ENCODE data around the gene TXNL4A.

TXNL4A gene

GRCh38 chr18:79942786-79943607, 45.4 kb downstream of the TXNL4A start:
- no peak for TF ChIP-seq CTCF (IDR thresholded peaks at IDR 0.05; ENCODE audit: low read depth, low read length, missing control alignments)
- DNase-seq (ENCODE audit: extremely low read depth, low read depth), result no peak

GRCh38 chr18:79942211-79942610, 46.2 kb downstream of the TXNL4A start:
- no peak for TF ChIP-seq CTCF (IDR thresholded peaks at IDR 0.05; ENCODE audit: low read depth, low read length, missing control alignments)
- no peak overlapping the region for H3K4me3 ChIP-seq (replicated peaks; ENCODE audit: low read depth, low read length)
- DNase-seq (ENCODE audit: extremely low read depth, low read depth), result no peak

More at GRCh38 chr18:79942786-79943607, 45.4 kb downstream of the TXNL4A start:
- H3K4me3 ChIP-seq (replicated peaks; ENCODE audit: low read depth, low read length), result no peak overlapping the region

- DNase-seq (ENCODE audit: extremely low read depth, low read depth), result no peak
- no peak overlapping the region for H3K4me3 ChIP-seq (replicated peaks; ENCODE audit: low read depth, low read length)
- no peak for TF ChIP-seq CTCF (IDR thresholded peaks at IDR 0.05; ENCODE audit: low read depth, low read length, missing control alignments)
Measured at GRCh38 chr18:79941473-79942119, 46.8 kb downstream of the TXNL4A start.

- no peak for TF ChIP-seq CTCF (IDR thresholded peaks at IDR 0.05; ENCODE audit: low read depth, low read length, missing control alignments)
Measured at GRCh38 chr18:79940814-79941472, 47.4 kb downstream of the TXNL4A start.

GRCh38 chr18:79940126-79940813, 48.1 kb downstream of the TXNL4A start:
- DNase-seq (ENCODE audit: extremely low read depth, low read depth), result no peak
- no peak for TF ChIP-seq CTCF (IDR thresholded peaks at IDR 0.05; ENCODE audit: low read depth, low read length, missing control alignments)
- no peak overlapping the region for H3K4me3 ChIP-seq (replicated peaks; ENCODE audit: low read depth, low read length)

More at GRCh38 chr18:79940814-79941472, 47.4 kb downstream of the TXNL4A start:
- DNase-seq (ENCODE audit: extremely low read depth, low read depth), result no peak
- no peak overlapping the region for H3K4me3 ChIP-seq (replicated peaks; ENCODE audit: low read depth, low read length)

GRCh38 chr18:79939096-79939495, 49.3 kb downstream of the TXNL4A start:
- DNase-seq (ENCODE audit: extremely low read depth, low read depth), result no peak
- no peak overlapping the region for H3K4me3 ChIP-seq (replicated peaks; ENCODE audit: low read depth, low read length)
- TF ChIP-seq CTCF (IDR thresholded peaks at IDR 0.05; ENCODE audit: low read depth, low read length, missing control alignments), result no peak
